ENCODE measurements around the gene EPHA4. TPM values are rescaled to one million over a fixed set of nuclear protein-coding genes. Genes with fewer than 3 reads are reported as not detected.

Gene EPHA4
- total and polyA plus RNA-seq, 2 experiments from 2014 or later: 24.4 to 42.2 TPM

GRCh38 chr2:221569871-221570270 is 2.2 kb downstream of the EPHA4 start:
- Histone ChIP-seq H3K27ac (no peak overlapping the region), H3F3A (ENCODE audit: insufficient read depth) (no peaks in the 10 kb centered on the region), H3K36me3 (ENCODE audit: low read depth) (peaks cover 11% of the 10 kb centered on the region; the same call in 1 of the 2 replicates), H3K4me3 (peak overlapping the region; percentile 92), H3K9me3 (ENCODE audit: low read depth) (no peaks in the 10 kb centered on the region), H3K27me3 (replicated peaks; ENCODE audit: insufficient read depth) (no peaks in the 10 kb centered on the region), H3K9me2 (ENCODE audit: insufficient read depth) (no peaks in the 10 kb centered on the region), H2AFZ (no peak overlapping the region), H3K79me2 (ENCODE audit: insufficient read depth) (peaks cover 69% of the 10 kb centered on the region), H4K20me1 (ENCODE audit: insufficient read depth) (no peaks in the 10 kb centered on the region), H3K4me2 (ENCODE audit: unreplicated experiment) (peak overlapping the region; percentile 84), H3K9ac (no peak overlapping the region), H3K4me1 (ENCODE audit: insufficient read depth) (peaks cover 18% of the 10 kb centered on the region)
- 85 to 88% methylated on average over 5 to 8 of the region's 8 CpGs for WGBS, 2 experiments (ENCODE audit: low coverage in 1 of 2, low lambda C conversion rate in 2 of 2, missing lambda C conversion rate in 2 of 2)
- TF ChIP-seq EZH2phosphoT487 (IDR thresholded peaks at IDR 0.05; ENCODE audit: insufficient read depth, low read depth): no peak
- no peak for TF ChIP-seq EZH2 (IDR thresholded peaks at IDR 0.05; ENCODE audit: insufficient read depth, poor library complexity, severe bottlenecking)
- in situ Hi-C loops (cut with MboI): loop anchor here (10.0 to 25.0 kb wide), 3 partner anchors 885 to 1833 kb away; no protein-coding TSS in a partner anchor
- no peak for DNase-seq

- no peaks in the 10 kb centered on the region for H3K9me3 ChIP-seq (ENCODE audit: low read depth)
- H2AFZ ChIP-seq: no peak overlapping the region
- peaks cover 16% of the 10 kb centered on the region for H3K4me1 ChIP-seq (ENCODE audit: insufficient read depth)
- peaks cover 11% of the 10 kb centered on the region; the same call in 1 of the 2 replicates for H3K36me3 ChIP-seq (ENCODE audit: low read depth)
- no peak overlapping the region for H3K27ac ChIP-seq
- DNase-seq: no peak
- no peak overlapping the region for H3K9ac ChIP-seq
- H3K79me2 ChIP-seq (ENCODE audit: insufficient read depth): peaks cover 73% of the 10 kb centered on the region
- peak overlapping the region; percentile 12 for H3K4me2 ChIP-seq (ENCODE audit: unreplicated experiment)
- no peaks in the 10 kb centered on the region for H3K9me2 ChIP-seq (ENCODE audit: insufficient read depth)
- H4K20me1 ChIP-seq (ENCODE audit: insufficient read depth): no peaks in the 10 kb centered on the region
- WGBS, 2 experiments (ENCODE audit: low coverage in 1 of 2, low lambda C conversion rate in 2 of 2, missing lambda C conversion rate in 2 of 2): 92 to 96% methylated on average over 13 to 14 of the region's 14 CpGs
- in situ Hi-C loops (cut with MboI): loop anchor here (25.0 kb wide), 2 partner anchors 1482 to 1832 kb away; no protein-coding TSS in a partner anchor
- no peaks in the 10 kb centered on the region for H3K27me3 ChIP-seq (replicated peaks; ENCODE audit: insufficient read depth)
- H3K4me3 ChIP-seq: 0 out of 2 replicates have a peak overlapping the region, but pooled peaks have one; percentile 92
- H3F3A ChIP-seq (ENCODE audit: insufficient read depth): no peaks in the 10 kb centered on the region
- TF ChIP-seq EZH2phosphoT487 (IDR thresholded peaks at IDR 0.05; ENCODE audit: insufficient read depth, low read depth) (no peak), EZH2 (IDR thresholded peaks at IDR 0.05; ENCODE audit: insufficient read depth, poor library complexity, severe bottlenecking) (no peak)
Observed at GRCh38 chr2:221569425-221569845, 2.7 kb downstream of the EPHA4 start.

GRCh38 chr2:221568299-221568698 is 3.8 kb downstream of the EPHA4 start:
- H3K9ac ChIP-seq: no peak overlapping the region
- no peaks in the 10 kb centered on the region for H3K9me2 ChIP-seq (ENCODE audit: insufficient read depth)
- in situ Hi-C loops (cut with MboI): loop anchor here (25.0 kb wide), 2 partner anchors 1481 to 1831 kb away; no protein-coding TSS in a partner anchor
- WGBS, 2 experiments (ENCODE audit: low coverage in 1 of 2, low lambda C conversion rate in 2 of 2, missing lambda C conversion rate in 2 of 2): 97 to 98% methylated on average over 3 of the region's 3 CpGs
- H3K4me1 ChIP-seq (ENCODE audit: insufficient read depth): peaks cover 13% of the 10 kb centered on the region
- H3K9me3 ChIP-seq (ENCODE audit: low read depth): no peaks in the 10 kb centered on the region
- no peaks in the 10 kb centered on the region for H3K27me3 ChIP-seq (replicated peaks; ENCODE audit: insufficient read depth)
- H3K27ac ChIP-seq: no peak overlapping the region
- DNase-seq: no peak
- TF ChIP-seq EZH2 (IDR thresholded peaks at IDR 0.05; ENCODE audit: insufficient read depth, poor library complexity, severe bottlenecking) (no peak), EZH2phosphoT487 (IDR thresholded peaks at IDR 0.05; ENCODE audit: insufficient read depth, low read depth) (no peak)
- no peaks in the 10 kb centered on the region for H3F3A ChIP-seq (ENCODE audit: insufficient read depth)
- peaks cover 20% of the 10 kb centered on the region for H3K36me3 ChIP-seq (ENCODE audit: low read depth)
- no peak overlapping the region for H3K4me2 ChIP-seq (ENCODE audit: unreplicated experiment)
- H3K79me2 ChIP-seq (ENCODE audit: insufficient read depth): peaks cover 83% of the 10 kb centered on the region
- H3K4me3 ChIP-seq: no peak overlapping the region
- no peak overlapping the region for H2AFZ ChIP-seq
- no peaks in the 10 kb centered on the region for H4K20me1 ChIP-seq (ENCODE audit: insufficient read depth)

GRCh38 chr2:221567809-221568208 is 4.3 kb downstream of the EPHA4 start:
- Histone ChIP-seq H3K4me2 (ENCODE audit: unreplicated experiment) (no peak overlapping the region), H3K9ac (no peak overlapping the region), H3K27me3 (replicated peaks; ENCODE audit: insufficient read depth) (no peaks in the 10 kb centered on the region), H2AFZ (no peak overlapping the region), H3K9me2 (ENCODE audit: insufficient read depth) (no peaks in the 10 kb centered on the region), H3F3A (ENCODE audit: insufficient read depth) (no peaks in the 10 kb centered on the region), H3K36me3 (ENCODE audit: low read depth) (peaks cover 21% of the 10 kb centered on the region), H3K4me1 (ENCODE audit: insufficient read depth) (peaks cover 13% of the 10 kb centered on the region), H3K4me3 (no peak overlapping the region), H3K9me3 (ENCODE audit: low read depth) (no peaks in the 10 kb centered on the region), H4K20me1 (ENCODE audit: insufficient read depth) (no peaks in the 10 kb centered on the region), H3K79me2 (ENCODE audit: insufficient read depth) (peaks cover 88% of the 10 kb centered on the region), H3K27ac (no peak overlapping the region)
- TF ChIP-seq EZH2phosphoT487 (IDR thresholded peaks at IDR 0.05; ENCODE audit: insufficient read depth, low read depth) (no peak), EZH2 (IDR thresholded peaks at IDR 0.05; ENCODE audit: insufficient read depth, poor library complexity, severe bottlenecking) (no peak)
- peak; percentile 19 for DNase-seq
- in situ Hi-C loops (cut with MboI): loop anchor here (25.0 kb wide), 2 partner anchors 1481 to 1831 kb away; no protein-coding TSS in a partner anchor
- WGBS, 2 experiments (ENCODE audit: low coverage in 1 of 2, low lambda C conversion rate in 2 of 2, missing lambda C conversion rate in 2 of 2): 21 to 24% methylated on average over 1 of the region's 1 CpG

All from GM23248 (cell line).